ENCODE data around the gene CD226. TPM values are rescaled to one million over a fixed set of nuclear protein-coding genes. Genes with fewer than 3 reads are reported as not detected.

Gene CD226
- total RNA-seq, 2 donors from 2014 or later, result 0.26 to 0.33 TPM

GRCh38 chr18:69969491-69969890, 21.8 kb upstream of the CD226 start:
- WGBS, 2 donors, result 83 to 84% methylated on average over 2 of the region's 2 CpGs
- ATAC-seq, result no peak
- intact Hi-C loops (cut with DNase I), result no loop called here
- TF ChIP-seq CTCF (IDR thresholded peaks at IDR 0.05) (no peak), POLR2A (IDR thresholded peaks at IDR 0.05) (no peak)
- Histone ChIP-seq H3K4me3 (no peak overlapping the region), H3K27me3 (no peaks in the 10 kb centered on the region), H3K9me3 (no peaks in the 10 kb centered on the region), H3K4me1 (no peaks in the 10 kb centered on the region), H3K27ac (no peak overlapping the region), H3K36me3 (replicated peaks in 1 of 2; ENCODE audit: insufficient read depth in 1 of 2, low read depth in 2 of 2) (no peaks in the 10 kb centered on the region)
- no peak for DNase-seq

- Histone ChIP-seq H3K27me3 (no peaks in the 10 kb centered on the region), H3K9me3 (no peaks in the 10 kb centered on the region), H3K36me3 (replicated peaks in 1 of 2; ENCODE audit: insufficient read depth in 1 of 2, low read depth in 2 of 2) (no peaks in the 10 kb centered on the region), H3K4me1 (no peaks in the 10 kb centered on the region), H3K27ac (no peak overlapping the region), H3K4me3 (no peak overlapping the region)
- no peak for DNase-seq
- WGBS, 2 donors, result 92 to 93% methylated on average over 8 of the region's 8 CpGs
- TF ChIP-seq CTCF (IDR thresholded peaks at IDR 0.05) (no peak), POLR2A (IDR thresholded peaks at IDR 0.05) (no peak)
- intact Hi-C loops (cut with DNase I), result no loop called here
- ATAC-seq, result no peak
Observed at GRCh38 chr18:69968039-69968438, 20.4 kb upstream of the CD226 start.

GRCh38 chr18:69963196-69963595, 15.5 kb upstream of the CD226 start:
- TF ChIP-seq CTCF (IDR thresholded peaks at IDR 0.05), result no peak
- TF ChIP-seq POLR2A (IDR thresholded peaks at IDR 0.05), result no peak
- Histone ChIP-seq H3K36me3 (replicated peaks in 1 of 2; ENCODE audit: insufficient read depth in 1 of 2, low read depth in 2 of 2) (no peaks in the 10 kb centered on the region), H3K4me3 (no peak overlapping the region), H3K4me1 (no peaks in the 10 kb centered on the region), H3K27me3 (no peaks in the 10 kb centered on the region), H3K9me3 (no peaks in the 10 kb centered on the region), H3K27ac (no peak overlapping the region)
- intact Hi-C loops (cut with DNase I), result no loop called here
- ATAC-seq, result no peak
- no peak for DNase-seq
- WGBS, 2 donors, result 91% methylated on average over 4 of the region's 4 CpGs

- no peak for TF ChIP-seq POLR2A (IDR thresholded peaks at IDR 0.05)
- no peak for TF ChIP-seq CTCF (IDR thresholded peaks at IDR 0.05)
- Histone ChIP-seq H3K4me1 (no peaks in the 10 kb centered on the region), H3K9me3 (no peaks in the 10 kb centered on the region), H3K36me3 (replicated peaks in 1 of 2; ENCODE audit: insufficient read depth in 1 of 2, low read depth in 2 of 2) (no peaks in the 10 kb centered on the region), H3K27me3 (no peaks in the 10 kb centered on the region), H3K4me3 (no peak overlapping the region), H3K27ac (no peak overlapping the region)
- no peak for DNase-seq
- no peak for ATAC-seq
- intact Hi-C loops (cut with DNase I), result no loop called here
- 97 to 98% methylated on average over 3 of the region's 3 CpGs for WGBS, 2 donors
Observed at GRCh38 chr18:69961718-69962117, 14.0 kb upstream of the CD226 start.

GRCh38 chr18:69958422-69958821, 10.7 kb upstream of the CD226 start:
- no peak overlapping the region for H3K27ac ChIP-seq
- 85 to 91% methylated on average over 5 of the region's 5 CpGs for WGBS, 2 donors
- no peak for DNase-seq
- H3K4me3 ChIP-seq, result no peak overlapping the region
- TF ChIP-seq POLR2A (IDR thresholded peaks at IDR 0.05), result no peak
- TF ChIP-seq CTCF (IDR thresholded peaks at IDR 0.05), result no peak
- no peak for ATAC-seq
- no peaks in the 10 kb centered on the region for H3K36me3 ChIP-seq (replicated peaks in 1 of 2; ENCODE audit: insufficient read depth in 1 of 2, low read depth in 2 of 2)
- H3K27me3 ChIP-seq, result no peaks in the 10 kb centered on the region
- H3K4me1 ChIP-seq, result no peaks in the 10 kb centered on the region
- no peaks in the 10 kb centered on the region for H3K9me3 ChIP-seq
- intact Hi-C loops (cut with DNase I), result no loop called here
